Spleen (tissue), 11 donors: ENCODE data around the gene AK1. TPM values are rescaled to one million over a fixed set of nuclear protein-coding genes. Genes with fewer than 3 reads are reported as not detected.

Experiments used
- DNase-seq: peaks from one replicate; pipeline ENCODE4 v3.0.0-alpha.2; 2020
- H3K27ac ChIP-seq, 8 donors: fragments of 200-600 bp; sonication (generic) in 7 of 8; 1 replicate in 4 of 8; 2 replicates in 4 of 8; pipeline versions ENCODE4 v1.5.0 to v1.8.0; 2016 to 2021; ENCODE audit warnings: inconsistent platforms in 4 of 8, mild to moderate bottlenecking in 4 of 8, moderate library complexity in 1 of 8
- H3K27me3 ChIP-seq, 7 donors: fragments of 200-600 bp; sonication (generic) in 6 of 7; replicated peaks in 1 of 7; 1 replicate in 4 of 7; 2 replicates in 3 of 7; pipeline versions ENCODE4 v1.5.0 to v1.8.0; 2016 to 2021; ENCODE audit warnings: inconsistent platforms in 3 of 7, mild to moderate bottlenecking in 1 of 7
- H3K36me3 ChIP-seq, 6 donors: fragments of 200-600 bp; sonication (generic) in 5 of 6; 1 replicate in 4 of 6; 2 replicates in 2 of 6; pipeline versions ENCODE4 v1.5.0 to v1.8.0; 2016 to 2021; ENCODE audit warnings: inconsistent platforms in 2 of 6
- H3K4me1 ChIP-seq, 6 donors: fragments of 200-600 bp; sonication (generic) in 5 of 6; 1 replicate in 3 of 6; 2 replicates in 3 of 6; pipeline versions ENCODE4 v1.5.0 to v1.8.0; 2016 to 2021; ENCODE audit warnings: inconsistent platforms in 3 of 6
- H3K4me3 ChIP-seq, 8 donors: fragments of 200-600 bp; sonication (generic) in 7 of 8; 1 replicate in 4 of 8; 2 replicates in 4 of 8; pipeline versions ENCODE4 v1.5.0 to v1.8.0; 2016 to 2021; ENCODE audit warnings: inconsistent platforms in 4 of 8, mild to moderate bottlenecking in 4 of 8, moderate library complexity in 2 of 8
- H3K9me3 ChIP-seq, 8 donors: fragments of 200-600 bp; sonication (generic) in 7 of 8; 1 replicate in 4 of 8; 2 replicates in 4 of 8; pipeline versions ENCODE4 v1.5.0 to v1.8.0; 2016 to 2021; ENCODE audit warnings: inconsistent platforms in 4 of 8
- POLR2A ChIP-seq, 3 donors: fragments of 450-650 bp; IDR thresholded peaks; one replicate each; pipeline ENCODE4 v1.5.1; 2017; ENCODE audit warnings: antibody characterized with exemption in 3 of 3, mild to moderate bottlenecking in 1 of 3
- POLR2AphosphoS5 ChIP-seq, 3 donors: sonication (generic); formaldehyde crosslinking; IDR thresholded peaks; one replicate each; pipeline ENCODE4 v1.5.1; 2017; ENCODE audit warnings: antibody characterized with exemption in 3 of 3
- WGBS, 5 donors: extraction: QIAGEN DNeasy Blood & Tissue Kit in 3 of 5; methylation state at CpG; one replicate each; pipeline versions ENCODE4 v1.1.5 to v1.1.7; 2013 to 2018; 5-methylcytosine and 5-hydroxymethylcytosine counted together
- intact Hi-C: fragments of 100-400 bp; cut with DNase I; formaldehyde crosslinking; loops from one replicate; pipeline ENCODE4 v1.15.0; 2023; ENCODE audit warnings: low total_unique reads
- polyA plus RNA-seq, 3 donors: library from polyadenylated mRNA; stranded (reverse); fragments of 200-250 nt; gene quantifications; one replicate each; pipeline ENCODE4 v1.2.1, GENCODE V29; 2013
- total RNA-seq, 7 donors: library from RNA; depleted of rRNA in 3 of 7; stranded (reverse); fragments of >200 nt in 3 of 7; fragmentation: NEBNext Ultra II Directional in 4 of 7; extraction: Animal tissue kit (Norgen Biotek cat#: 25700) in 4 of 7; gene quantifications; one replicate each; pipeline versions ENCODE4 v1.1.0 to v1.2.1, GENCODE V29; 2016 to 2021
- TF ChIP-seq, protein P1 (sequence below), 11 experiments: fragments of 200-600 bp in 7 of 11; fragments of 450-650 bp in 4 of 11; sonication (generic) in 4 of 11; IDR thresholded peaks in 8 of 11; conservative IDR thresholded peaks in 3 of 11; 1 replicate in 7 of 11; 2 replicates in 4 of 11; pipeline versions ENCODE4 v1.4.0 to v1.8.0; 2016 to 2021; ENCODE audit warnings: antibody characterized with exemption in 11 of 11, inconsistent platforms in 4 of 11, mild to moderate bottlenecking in 1 of 11
- donor health status: healthy with polysubstance abuse.
- donor health status: DM: no; HTN: no; CAD: no; lungs with moderate emphysema.
- donor health status: DM: no; HTN: no; CAD: no.
- donor health status: Bipolar disorder and iron deficiency.
- donor health status: healthy.
- donor health status: DM: no; HTN: no; CAD: no.
- donor health status: DM: yes; HTN: yes; CAD: no.

AK1 gene
- total and polyA plus RNA-seq, 10 donors, result 41.3 to 97.9 (median 62.3) TPM

DNA sequence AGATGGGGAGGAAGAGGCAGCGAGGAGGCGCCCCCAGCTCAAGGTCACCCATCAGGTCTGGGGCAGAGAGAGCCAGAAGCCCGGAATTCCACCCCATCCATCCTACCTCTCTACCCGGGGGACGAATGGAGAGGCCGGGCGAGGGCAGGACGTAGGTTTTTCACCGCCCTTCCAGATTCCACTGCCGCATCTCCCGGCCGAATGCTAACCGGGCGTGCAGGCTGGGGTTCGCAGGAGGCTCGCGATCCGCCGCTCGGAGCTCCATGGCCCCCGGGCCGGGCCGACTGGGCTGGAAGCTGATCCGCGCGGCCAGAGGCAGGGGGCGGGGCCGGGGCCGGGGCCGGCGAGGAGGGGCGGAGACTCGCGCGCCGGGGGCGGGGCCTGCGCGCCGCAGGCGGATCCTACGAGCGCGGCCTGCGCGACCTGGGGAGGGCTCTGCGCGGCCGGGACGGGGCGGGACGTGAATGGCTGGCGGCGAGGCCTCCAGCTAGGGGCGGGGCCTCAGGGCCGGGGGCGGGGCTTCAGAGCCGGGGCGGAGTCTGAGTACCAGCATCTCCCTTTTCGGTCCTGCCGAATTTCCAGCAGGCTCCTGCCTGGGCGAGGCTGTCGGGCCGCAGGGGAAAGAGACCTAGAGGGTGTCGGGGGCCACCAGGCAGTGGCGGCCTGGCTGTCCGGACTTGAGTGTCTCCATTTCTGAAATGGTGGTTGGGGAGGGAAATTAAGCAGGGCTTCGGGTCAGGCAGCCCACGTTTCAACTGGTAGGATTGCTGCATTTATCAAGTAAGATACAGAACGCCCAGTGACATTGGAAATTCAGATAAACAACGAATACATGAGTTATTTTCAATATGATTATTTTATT is 39.5 kb upstream of the AK1 start, which contains the start of gene ST6GALNAC4:
ST6GALNAC4 (minus strand) TSS at position 322 of the 862 bp plus-strand sequence. CDS start 622 bp downstream, outside the sequence.
- intact Hi-C loops, result no loop called here
- Histone ChIP-seq H3K4me3 (peak within 1 kb of the TSS; percentile 69 to 94 (median 76)), H3K4me1 (peaks cover 52 to 98% (median 84%) of the 10 kb centered on the region in 6 donors), H3K9me3 (no peaks in the 10 kb centered on the region), H3K27ac (peak within 1 kb of the TSS; percentile 29 to 91 (median 86)), H3K36me3 (peaks cover 3 to 32% (median 18%) of the 10 kb centered on the region in 6 donors), H3K27me3 (peaks cover 0 to 4% (median 2%) of the 10 kb centered on the region in 7 donors)
- TF ChIP-seq, protein P1, sequence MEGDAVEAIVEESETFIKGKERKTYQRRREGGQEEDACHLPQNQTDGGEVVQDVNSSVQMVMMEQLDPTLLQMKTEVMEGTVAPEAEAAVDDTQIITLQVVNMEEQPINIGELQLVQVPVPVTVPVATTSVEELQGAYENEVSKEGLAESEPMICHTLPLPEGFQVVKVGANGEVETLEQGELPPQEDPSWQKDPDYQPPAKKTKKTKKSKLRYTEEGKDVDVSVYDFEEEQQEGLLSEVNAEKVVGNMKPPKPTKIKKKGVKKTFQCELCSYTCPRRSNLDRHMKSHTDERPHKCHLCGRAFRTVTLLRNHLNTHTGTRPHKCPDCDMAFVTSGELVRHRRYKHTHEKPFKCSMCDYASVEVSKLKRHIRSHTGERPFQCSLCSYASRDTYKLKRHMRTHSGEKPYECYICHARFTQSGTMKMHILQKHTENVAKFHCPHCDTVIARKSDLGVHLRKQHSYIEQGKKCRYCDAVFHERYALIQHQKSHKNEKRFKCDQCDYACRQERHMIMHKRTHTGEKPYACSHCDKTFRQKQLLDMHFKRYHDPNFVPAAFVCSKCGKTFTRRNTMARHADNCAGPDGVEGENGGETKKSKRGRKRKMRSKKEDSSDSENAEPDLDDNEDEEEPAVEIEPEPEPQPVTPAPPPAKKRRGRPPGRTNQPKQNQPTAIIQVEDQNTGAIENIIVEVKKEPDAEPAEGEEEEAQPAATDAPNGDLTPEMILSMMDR (IDR thresholded peaks at IDR 0.05 in 8 of 11, conservative IDR thresholded peaks at IDR 0.05 in 3 of 11), result peak in 1 of 11 experiments; percentile 23
- peak in 1 of 3 donors; percentile 40 for TF ChIP-seq POLR2A (IDR thresholded peaks at IDR 0.05)
- peak; percentile 79 to 87 (median 86) for TF ChIP-seq POLR2AphosphoS5 (IDR thresholded peaks at IDR 0.05)
- DNase-seq, result peak; percentile 99
- WGBS, 5 donors, result 2 to 4% (median 3%) methylated on average over 45 to 71 of the region's 71 CpGs

DNA sequence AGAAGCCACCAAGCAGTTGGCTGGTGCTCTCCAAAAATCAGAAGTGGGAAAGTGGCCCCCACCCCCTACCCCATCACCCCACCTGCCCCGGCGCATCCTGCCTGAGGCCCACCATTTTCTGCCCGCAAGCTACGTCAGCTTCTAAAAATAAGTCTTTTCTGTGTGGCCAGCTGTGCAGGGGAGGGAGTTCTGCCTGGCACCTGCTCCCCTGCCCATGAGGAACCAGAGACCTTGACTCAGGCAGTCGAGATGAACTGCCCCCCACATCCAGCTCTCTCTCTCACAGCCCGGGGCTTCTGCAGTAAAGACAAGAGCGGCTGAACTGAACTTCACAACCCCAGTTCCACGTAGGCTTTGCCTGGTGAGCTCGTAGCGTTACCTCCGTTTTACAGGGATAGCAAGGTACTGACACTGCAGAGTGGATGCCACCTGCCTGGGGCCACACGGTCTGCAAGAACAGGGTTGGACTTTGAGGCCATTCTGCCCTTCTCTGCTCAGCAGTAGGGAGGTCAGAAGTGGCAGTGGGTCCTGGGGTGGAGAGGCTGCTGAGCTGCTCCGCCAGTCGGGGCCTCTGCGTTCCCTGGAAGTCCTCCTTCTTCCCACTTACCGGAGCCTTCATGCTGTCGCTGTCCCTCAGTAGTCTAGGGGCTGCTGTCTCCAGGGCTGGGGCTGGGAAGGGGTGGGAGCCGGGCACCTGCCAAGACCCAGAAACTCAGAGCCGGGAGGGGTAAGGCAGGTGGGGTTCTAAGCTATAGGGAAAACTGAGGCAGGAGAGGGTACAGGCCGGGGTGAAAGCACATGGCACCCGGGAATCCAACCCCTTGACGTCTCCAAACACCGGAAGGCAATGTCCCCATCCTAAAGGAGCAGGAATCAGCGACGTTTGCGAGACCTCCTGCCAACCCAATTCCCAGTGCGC is 38.6 kb upstream of the AK1 start:
- H3K36me3 ChIP-seq, result peaks cover 3 to 41% (median 24%) of the 10 kb centered on the region in 6 donors
- H3K9me3 ChIP-seq, result no peaks in the 10 kb centered on the region
- peaks cover 44 to 98% (median 79%) of the 10 kb centered on the region in 6 donors for H3K4me1 ChIP-seq
- TF ChIP-seq POLR2A (IDR thresholded peaks at IDR 0.05) (peak in 1 of 3 donors; percentile 67), POLR2AphosphoS5 (IDR thresholded peaks at IDR 0.05) (peak; percentile 33 to 87 (median 85))
- TF ChIP-seq, protein P1 (IDR thresholded peaks at IDR 0.05 in 8 of 11, conservative IDR thresholded peaks at IDR 0.05 in 3 of 11), result no peak
- intact Hi-C loops, result no loop called here
- H3K4me3 ChIP-seq, result peak overlapping the region; percentile 69 to 94 (median 76)
- DNase-seq, result peak; percentile 88
- no peaks in the 10 kb centered on the region for H3K27me3 ChIP-seq
- peak overlapping the region; percentile 22 to 91 (median 86) for H3K27ac ChIP-seq
- WGBS, 5 donors, result 12 to 20% (median 16%) methylated on average over 24 to 27 of the region's 27 CpGs

DNA sequence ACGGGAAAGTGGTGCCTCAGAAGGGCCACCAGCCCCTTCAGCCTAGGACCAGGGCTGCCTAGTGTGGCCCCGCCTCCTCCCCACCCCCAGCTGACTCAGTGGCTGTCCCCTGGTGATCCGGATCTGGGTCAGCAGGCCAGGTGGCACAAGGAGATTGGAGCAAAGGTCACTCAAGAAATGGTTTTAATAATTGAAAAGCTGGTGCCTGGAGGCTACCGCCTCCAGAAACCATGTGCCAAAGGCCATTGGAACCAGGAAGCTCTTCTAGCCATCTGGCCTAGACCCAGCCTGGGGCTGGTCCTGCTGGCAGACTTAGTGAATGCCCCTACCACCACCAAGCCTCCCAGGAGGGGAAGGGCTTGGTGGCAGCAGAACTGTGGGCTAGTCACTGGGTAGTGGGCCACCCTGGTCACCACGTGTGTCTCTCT is 37.9 kb upstream of the AK1 start:
- TF ChIP-seq POLR2AphosphoS5 (IDR thresholded peaks at IDR 0.05), result no peak
- TF ChIP-seq POLR2A (IDR thresholded peaks at IDR 0.05), result no peak
- TF ChIP-seq, protein P1 (IDR thresholded peaks at IDR 0.05 in 8 of 11, conservative IDR thresholded peaks at IDR 0.05 in 3 of 11), result no peak
- intact Hi-C loops, result no loop called here
- peak overlapping the region; percentile 22 to 91 (median 86) for H3K27ac ChIP-seq
- peaks cover 3 to 48% (median 30%) of the 10 kb centered on the region in 6 donors for H3K36me3 ChIP-seq
- H3K27me3 ChIP-seq, result no peaks in the 10 kb centered on the region
- H3K4me1 ChIP-seq, result peaks cover 41 to 98% (median 79%) of the 10 kb centered on the region in 6 donors
- DNase-seq, result no peak
- peak overlapping the region in 7 of 8 donors; percentile 69 to 94 (median 76) for H3K4me3 ChIP-seq
- no peaks in the 10 kb centered on the region for H3K9me3 ChIP-seq
- 39 to 82% (median 64%) methylated on average over 4 to 5 of the region's 5 CpGs for WGBS, 5 donors
